Smooth muscle cell (in vitro differentiated cells): ENCODE data around the gene YES1. TPM values are rescaled to one million over a fixed set of nuclear protein-coding genes. Genes with fewer than 3 reads are reported as not detected.

Source experiments
- DNase-seq: peaks from one replicate; lab custom pipeline; 2025; ENCODE audit not compliant: unreplicated experiment; lab: John Stamatoyannopoulos, UW
- H2AFZ ChIP-seq: fragments of 200-600 bp; sonication (generic); 2 replicates; pipeline ENCODE4 v1.6.0; 2016; ENCODE audit warnings: antibody characterized with exemption, low read depth, mild to moderate bottlenecking
- H3F3A ChIP-seq: fragments of 200-600 bp; sonication (generic); 2 replicates; pipeline ENCODE4 v1.6.0; 2017; ENCODE audit warnings: antibody characterized with exemption, low read depth
- H3K27ac ChIP-seq: fragments of 200-600 bp; sonication (generic); 2 replicates; pipeline ENCODE4 v1.5.1; 2016; ENCODE audit warnings: low read depth, mild to moderate bottlenecking
- H3K27me3 ChIP-seq: fragments of 200-600 bp; sonication (generic); 2 replicates; pipeline ENCODE4 v1.6.1; 2016; ENCODE audit warnings: low read depth, mild to moderate bottlenecking
- H3K36me3 ChIP-seq: fragments of 200-600 bp; sonication (generic); 2 replicates; pipeline ENCODE4 v1.5.1; 2016; ENCODE audit warnings: low read depth
- H3K4me1 ChIP-seq: fragments of 200-600 bp; sonication (generic); 2 replicates; pipeline ENCODE4 v1.5.1; 2016; ENCODE audit warnings: low read depth
- H3K4me2 ChIP-seq: fragments of 200-600 bp; sonication (generic); 2 replicates; pipeline ENCODE4 v1.6.0; 2016; ENCODE audit warnings: mild to moderate bottlenecking
- H3K4me3 ChIP-seq: fragments of 200-600 bp; sonication (generic); 2 replicates; pipeline ENCODE4 v1.5.1; 2016; ENCODE audit warnings: mild to moderate bottlenecking
- H3K79me2 ChIP-seq: fragments of 200-600 bp; sonication (generic); 2 replicates; pipeline ENCODE4 v1.6.0; 2016; ENCODE audit warnings: low read depth, mild to moderate bottlenecking
- H3K9ac ChIP-seq: fragments of 200-600 bp; sonication (generic); 2 replicates; pipeline ENCODE4 v1.6.0; 2016; ENCODE audit warnings: low read depth
- H3K9me3 ChIP-seq: fragments of 200-600 bp; sonication (generic); replicated peaks from 2 replicates; pipeline ENCODE4 v1.5.1; 2016; ENCODE audit warnings: low read depth
- H4K20me1 ChIP-seq: fragments of 200-600 bp; sonication (generic); 2 replicates; pipeline ENCODE4 v1.6.0; 2016; ENCODE audit warnings: low read depth
- CTCF ChIP-seq: fragments of 200-600 bp; sonication (generic); IDR thresholded peaks from 2 replicates; pipeline ENCODE4 v1.5.1; 2017; ENCODE audit warnings: borderline replicate concordance, mild to moderate bottlenecking, antibody characterized with exemption; ENCODE audit not compliant: insufficient read depth, poor library complexity, severe bottlenecking
- WGBS: methylation state at CpG from one replicate; pipeline ENCODE4 v1.1.7; 2016; ENCODE audit warnings: low lambda C conversion rate; 5-methylcytosine and 5-hydroxymethylcytosine counted together
- polyA plus RNA-seq: library from polyadenylated mRNA; unstranded; fragments of >200 nt; fragmentation: Nextera tagmentation; extraction: Ambion mirVana; gene quantifications from 2 replicates; pipeline ENCODE4 v1.2.1, GENCODE V29; 2016
- total RNA-seq: library from RNA; depleted of rRNA; stranded (reverse); fragments of >200 nt; gene quantifications from 2 replicates; pipeline ENCODE4 v1.2.3, GENCODE V29; 2014

The YES1 gene
- total and polyA plus RNA-seq, 2 experiments from 2014 or later: 22.6 to 179 TPM

- Histone ChIP-seq H3K79me2 (no peaks in the 10 kb centered on the region), H3K9ac (no peak overlapping the region), H3K27me3 (no peaks in the 10 kb centered on the region), H3K4me1 (no peaks in the 10 kb centered on the region), H3K4me3 (no peak overlapping the region), H4K20me1 (no peaks in the 10 kb centered on the region), H3K36me3 (no peaks in the 10 kb centered on the region), H2AFZ (no peak overlapping the region), H3K9me3 (no peaks in the 10 kb centered on the region), H3F3A (no peaks in the 10 kb centered on the region), H3K27ac (no peak overlapping the region), H3K4me2 (no peak overlapping the region)
- TF ChIP-seq CTCF: no peak
- no peak for DNase-seq
- 85% methylated on average over 8 of the region's 8 CpGs for WGBS
Measured at GRCh38 chr18:693466-694187, 118.4 kb downstream of the YES1 start.

GRCh38 chr18:692824-693223 lies 119.2 kb downstream of the YES1 start:
- Histone ChIP-seq H3K9ac (no peak overlapping the region), H2AFZ (no peak overlapping the region), H4K20me1 (no peaks in the 10 kb centered on the region), H3K27me3 (no peaks in the 10 kb centered on the region), H3F3A (no peaks in the 10 kb centered on the region), H3K4me3 (no peak overlapping the region), H3K4me2 (no peak overlapping the region), H3K36me3 (no peaks in the 10 kb centered on the region), H3K4me1 (no peaks in the 10 kb centered on the region), H3K9me3 (no peaks in the 10 kb centered on the region), H3K27ac (no peak overlapping the region), H3K79me2 (no peaks in the 10 kb centered on the region)
- no peak for DNase-seq
- 94% methylated on average over 6 of the region's 6 CpGs for WGBS
- no peak for TF ChIP-seq CTCF

GRCh38 chr18:688323-688722 lies 123.7 kb downstream of the YES1 start:
- Histone ChIP-seq H3K27me3 (no peaks in the 10 kb centered on the region), H3K9ac (no peak overlapping the region), H3K4me2 (no peak overlapping the region), H2AFZ (no peak overlapping the region), H4K20me1 (no peaks in the 10 kb centered on the region), H3K27ac (no peak overlapping the region), H3K36me3 (no peaks in the 10 kb centered on the region), H3K9me3 (no peaks in the 10 kb centered on the region), H3K4me3 (no peak overlapping the region), H3K4me1 (peaks cover 20% of the 10 kb centered on the region), H3K79me2 (no peaks in the 10 kb centered on the region), H3F3A (no peaks in the 10 kb centered on the region)
- TF ChIP-seq CTCF: no peak
- 91% methylated on average over 5 of the region's 5 CpGs for WGBS
- no peak for DNase-seq
